Gastroesophageal sphincter (tissue), 3 donors: ENCODE data around the gene RTCA.

Source experiments
- CTCF ChIP-seq, 4 experiments: fragments of 200-600 bp in 2 of 4; fragments of 450-650 bp in 2 of 4; sonication (generic) in 1 of 4; IDR thresholded peaks; one replicate each; pipeline ENCODE4 v1.5.1; 2017 to 2019; ENCODE audit warnings: antibody characterized with exemption in 4 of 4, mild to moderate bottlenecking in 2 of 4, moderate library complexity in 2 of 4
- POLR2A ChIP-seq, 2 donors: fragments of 450-650 bp; IDR thresholded peaks; one replicate each; pipeline ENCODE4 v1.6.1; 2017; ENCODE audit warnings: antibody characterized with exemption in 2 of 2, mild to moderate bottlenecking in 2 of 2, moderate library complexity in 1 of 2
- POLR2AphosphoS5 ChIP-seq: sonication (generic); formaldehyde crosslinking; IDR thresholded peaks from one replicate; pipeline ENCODE4 v1.6.1; 2017; ENCODE audit warnings: antibody characterized with exemption

- TF ChIP-seq POLR2AphosphoS5 (no peak), CTCF (IDR thresholded peaks at IDR 0.05) (no peak), POLR2A (IDR thresholded peaks at IDR 0.05) (no peak)
Measured at GRCh38 chr1:100308777-100309176, 42.8 kb downstream of the RTCA start.
